ENCODE measurements around the gene PDK4. TPM values are rescaled to one million over a fixed set of nuclear protein-coding genes. Genes with fewer than 3 reads are reported as not detected.

Gene PDK4
- total and polyA plus RNA-seq, 2 of the 13 experiments (the other 11 are each of a cell fraction or from before 2014, with no cell fraction given), result 0.04 TPM; not detected in 1

- TF ChIP-seq, protein P1, sequence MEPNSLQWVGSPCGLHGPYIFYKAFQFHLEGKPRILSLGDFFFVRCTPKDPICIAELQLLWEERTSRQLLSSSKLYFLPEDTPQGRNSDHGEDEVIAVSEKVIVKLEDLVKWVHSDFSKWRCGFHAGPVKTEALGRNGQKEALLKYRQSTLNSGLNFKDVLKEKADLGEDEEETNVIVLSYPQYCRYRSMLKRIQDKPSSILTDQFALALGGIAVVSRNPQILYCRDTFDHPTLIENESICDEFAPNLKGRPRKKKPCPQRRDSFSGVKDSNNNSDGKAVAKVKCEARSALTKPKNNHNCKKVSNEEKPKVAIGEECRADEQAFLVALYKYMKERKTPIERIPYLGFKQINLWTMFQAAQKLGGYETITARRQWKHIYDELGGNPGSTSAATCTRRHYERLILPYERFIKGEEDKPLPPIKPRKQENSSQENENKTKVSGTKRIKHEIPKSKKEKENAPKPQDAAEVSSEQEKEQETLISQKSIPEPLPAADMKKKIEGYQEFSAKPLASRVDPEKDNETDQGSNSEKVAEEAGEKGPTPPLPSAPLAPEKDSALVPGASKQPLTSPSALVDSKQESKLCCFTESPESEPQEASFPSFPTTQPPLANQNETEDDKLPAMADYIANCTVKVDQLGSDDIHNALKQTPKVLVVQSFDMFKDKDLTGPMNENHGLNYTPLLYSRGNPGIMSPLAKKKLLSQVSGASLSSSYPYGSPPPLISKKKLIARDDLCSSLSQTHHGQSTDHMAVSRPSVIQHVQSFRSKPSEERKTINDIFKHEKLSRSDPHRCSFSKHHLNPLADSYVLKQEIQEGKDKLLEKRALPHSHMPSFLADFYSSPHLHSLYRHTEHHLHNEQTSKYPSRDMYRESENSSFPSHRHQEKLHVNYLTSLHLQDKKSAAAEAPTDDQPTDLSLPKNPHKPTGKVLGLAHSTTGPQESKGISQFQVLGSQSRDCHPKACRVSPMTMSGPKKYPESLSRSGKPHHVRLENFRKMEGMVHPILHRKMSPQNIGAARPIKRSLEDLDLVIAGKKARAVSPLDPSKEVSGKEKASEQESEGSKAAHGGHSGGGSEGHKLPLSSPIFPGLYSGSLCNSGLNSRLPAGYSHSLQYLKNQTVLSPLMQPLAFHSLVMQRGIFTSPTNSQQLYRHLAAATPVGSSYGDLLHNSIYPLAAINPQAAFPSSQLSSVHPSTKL (CRISPR knock-in tag; IDR thresholded peaks at IDR 0.05), result peak; percentile 97
- TF ChIP-seq REL (CRISPR knock-in tag; conservative IDR thresholded peaks at IDR 0.05) (no peak), NR2C2 (CRISPR knock-in tag; IDR thresholded peaks at IDR 0.05; ENCODE audit: borderline replicate concordance) (peak; percentile 48), POGZ (CRISPR knock-in tag; IDR thresholded peaks at IDR 0.05) (peak; percentile 61), REPIN1 (CRISPR knock-in tag; IDR thresholded peaks at IDR 0.05; ENCODE audit: borderline replicate concordance, low read depth) (peak; percentile 80), RCOR2 (CRISPR knock-in tag; IDR thresholded peaks at IDR 0.05) (peak; percentile 65; the same call in 1 of the 2 replicates), ZNF891 (CRISPR knock-in tag; IDR thresholded peaks at IDR 0.05) (peak; percentile 79), REXO4 (CRISPR knock-in tag; IDR thresholded peaks at IDR 0.05; ENCODE audit: borderline replicate concordance) (no peak), SMAD3 (CRISPR knock-in tag; IDR thresholded peaks at IDR 0.05) (peak; percentile 88), CEBPB (IDR thresholded peaks at IDR 0.05; ENCODE audit: borderline replicate concordance, low read depth, low read length) (no peak), HNRNPK (IDR thresholded peaks at IDR 0.05; ENCODE audit: low read depth, low read length, poor library complexity, severe bottlenecking) (no peak), EP300 (IDR thresholded peaks at IDR 0.05; ENCODE audit: low read depth in 2 of 2, low read length in 2 of 2) (peak in 1 of 2 experiments; percentile 84; a peak in 2 of 4 replicates), EP300 (CRISPR knock-in tag; IDR thresholded peaks at IDR 0.05; ENCODE audit: borderline replicate concordance) (peak; percentile 58; the same call in 1 of the 2 replicates), ZBTB42 (CRISPR knock-in tag; IDR thresholded peaks at IDR 0.05) (no peak), SALL1 (CRISPR knock-in tag; IDR thresholded peaks at IDR 0.05) (peak; percentile 97), CERS6 (CRISPR knock-in tag; IDR thresholded peaks at IDR 0.05) (no peak), ZMYM4 (CRISPR knock-in tag; IDR thresholded peaks at IDR 0.05) (peak; percentile 83), SOX6 (IDR thresholded peaks at IDR 0.05) (no peak), SOX6 (CRISPR knock-in tag; IDR thresholded peaks at IDR 0.05) (peak; percentile 85), NFE2L2 (IDR thresholded peaks at IDR 0.05; ENCODE audit: low read length) (no peak), MIXL1 (CRISPR knock-in tag; IDR thresholded peaks at IDR 0.05) (peak; percentile 75), ZNF576 (CRISPR knock-in tag; IDR thresholded peaks at IDR 0.05) (no peak), ZNF414 (CRISPR knock-in tag; IDR thresholded peaks at IDR 0.05) (no peak; the same call in 1 of the 2 replicates), TEAD3 (CRISPR knock-in tag; optimal IDR thresholded peaks at IDR 0.05; ENCODE audit: borderline replicate concordance) (peak; percentile 75), ZSCAN25 (CRISPR knock-in tag; IDR thresholded peaks at IDR 0.05) (peak; percentile 23; the same call in 1 of the 2 replicates), SP5 (CRISPR knock-in tag; IDR thresholded peaks at IDR 0.05; ENCODE audit: borderline replicate concordance, low read depth) (peak; percentile 100)
These were observed 12.2 kb upstream of the PDK4 start (continued) for GRCh38 chr7:95608359-95609173.
